ENCODE measurements around the gene ZBTB9.

ZBTB9 gene

GRCh38 chr6:33413241-33414120, 40.9 kb upstream of the ZBTB9 start:
- Histone ChIP-seq H3K9ac (ENCODE audit: low read length) (no peak overlapping the region), H3K79me2 (ENCODE audit: insufficient read depth, low read length) (peaks cover 22% of the 10 kb centered on the region), H3K27me3 (ENCODE audit: low read length) (no peaks in the 10 kb centered on the region), H3K9me2 (replicated peaks; ENCODE audit: insufficient read depth, low read length) (no peaks in the 10 kb centered on the region), H2AFZ (ENCODE audit: low read depth, low read length, severe bottlenecking) (no peak overlapping the region), H4K20me1 (ENCODE audit: low read depth, low read length) (no peaks in the 10 kb centered on the region), H3K4me3 (ENCODE audit: insufficient read depth, low read length, poor library complexity, severe bottlenecking) (no peak overlapping the region), H3F3A (ENCODE audit: insufficient read depth) (peaks cover 48% of the 10 kb centered on the region), H3K4me2 (ENCODE audit: low read depth, low read length, poor library complexity, severe bottlenecking) (no peak overlapping the region), H3K9me3 (ENCODE audit: insufficient read depth, low read length) (no peaks in the 10 kb centered on the region), H3K27ac (ENCODE audit: low read depth, low read length) (no peak overlapping the region), H3K36me3 (ENCODE audit: low read length) (peaks cover 1% of the 10 kb centered on the region; the same call in 1 of the 2 replicates)
- TF ChIP-seq CTCF (IDR thresholded peaks at IDR 0.05; ENCODE audit: insufficient read depth, low read length, poor library complexity, severe bottlenecking) (no peak), EZH2phosphoT487 (conservative IDR thresholded peaks at IDR 0.05; ENCODE audit: low read length) (no peak)

GRCh38 chr6:33414592-33415271, 39.6 kb upstream of the ZBTB9 start:
- TF ChIP-seq EZH2phosphoT487 (conservative IDR thresholded peaks at IDR 0.05; ENCODE audit: low read length) (no peak), CTCF (IDR thresholded peaks at IDR 0.05; ENCODE audit: insufficient read depth, low read length, poor library complexity, severe bottlenecking) (peak; percentile 92)

GRCh38 chr6:33415831-33416230, 38.5 kb upstream of the ZBTB9 start:
- Histone ChIP-seq H3K9me3 (ENCODE audit: insufficient read depth, low read length) (no peaks in the 10 kb centered on the region), H3K9me2 (replicated peaks; ENCODE audit: insufficient read depth, low read length) (no peaks in the 10 kb centered on the region), H3K4me3 (ENCODE audit: insufficient read depth, low read length, poor library complexity, severe bottlenecking) (peak overlapping the region; percentile 89), H3K79me2 (ENCODE audit: insufficient read depth, low read length) (peaks cover 22% of the 10 kb centered on the region), H3F3A (ENCODE audit: insufficient read depth) (peaks cover 31% of the 10 kb centered on the region), H3K4me2 (ENCODE audit: low read depth, low read length, poor library complexity, severe bottlenecking) (peak overlapping the region; percentile 87), H2AFZ (ENCODE audit: low read depth, low read length, severe bottlenecking) (no peak overlapping the region), H3K27me3 (ENCODE audit: low read length) (no peaks in the 10 kb centered on the region), H3K9ac (ENCODE audit: low read length) (peak overlapping the region; percentile 80), H3K27ac (ENCODE audit: low read depth, low read length) (peak overlapping the region; percentile 67; the same call in 1 of the 2 replicates), H3K36me3 (ENCODE audit: low read length) (no peaks in the 10 kb centered on the region), H4K20me1 (ENCODE audit: low read depth, low read length) (no peaks in the 10 kb centered on the region)
- TF ChIP-seq CTCF (IDR thresholded peaks at IDR 0.05; ENCODE audit: insufficient read depth, low read length, poor library complexity, severe bottlenecking) (no peak), EZH2phosphoT487 (conservative IDR thresholded peaks at IDR 0.05; ENCODE audit: low read length) (no peak)

More at GRCh38 chr6:33414592-33415271, 39.6 kb upstream of the ZBTB9 start:
- Histone ChIP-seq H3K36me3 (ENCODE audit: low read length) (no peaks in the 10 kb centered on the region), H4K20me1 (ENCODE audit: low read depth, low read length) (no peaks in the 10 kb centered on the region), H3K4me3 (ENCODE audit: insufficient read depth, low read length, poor library complexity, severe bottlenecking) (no peak overlapping the region), H2AFZ (ENCODE audit: low read depth, low read length, severe bottlenecking) (no peak overlapping the region), H3K27me3 (ENCODE audit: low read length) (no peaks in the 10 kb centered on the region), H3K9ac (ENCODE audit: low read length) (no peak overlapping the region), H3K79me2 (ENCODE audit: insufficient read depth, low read length) (peaks cover 22% of the 10 kb centered on the region), H3K9me2 (replicated peaks; ENCODE audit: insufficient read depth, low read length) (no peaks in the 10 kb centered on the region), H3F3A (ENCODE audit: insufficient read depth) (peaks cover 35% of the 10 kb centered on the region), H3K27ac (ENCODE audit: low read depth, low read length) (no peak overlapping the region), H3K9me3 (ENCODE audit: insufficient read depth, low read length) (no peaks in the 10 kb centered on the region), H3K4me2 (ENCODE audit: low read depth, low read length, poor library complexity, severe bottlenecking) (no peak overlapping the region)
